Activated CD4-positive, CD25-positive, alpha-beta regulatory T cell treated with anti-CD3 and anti-CD28 coated beads, Interleukin-2, amount 50 U/mL, for 72 hours (primary cell): ENCODE measurements around the gene KY.

Experiments
- DNase-seq: peaks from one replicate; pipeline ENCODE4 v3.0.0; 2021

The KY gene

GRCh38 chr3:134617608-134618477 is 33.0 kb downstream of the KY start:
- no peak for DNase-seq

DNA sequence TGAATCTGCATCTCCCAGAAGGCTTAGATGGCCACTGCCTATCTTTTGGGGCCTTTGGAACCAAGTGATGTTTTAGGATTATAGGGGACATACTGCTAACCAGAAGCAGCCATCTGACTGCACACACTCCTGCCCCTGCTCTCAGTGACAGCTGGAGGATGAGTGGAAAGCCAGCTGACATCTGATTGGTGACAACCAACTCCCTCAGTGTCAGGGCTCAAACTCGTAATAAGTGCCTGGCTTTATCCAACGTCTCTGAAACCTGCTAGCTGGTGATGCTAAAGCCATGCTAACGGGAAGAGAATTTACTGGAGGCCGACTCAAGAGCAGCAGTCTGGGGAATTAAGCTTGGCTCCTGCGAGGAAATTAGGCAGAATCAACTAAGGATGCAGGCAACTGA is 35.1 kb downstream of the KY start:
- no peak for DNase-seq

- no peak for DNase-seq
Observed at GRCh38 chr3:134614955-134615354, 35.9 kb downstream of the KY start.

DNA sequence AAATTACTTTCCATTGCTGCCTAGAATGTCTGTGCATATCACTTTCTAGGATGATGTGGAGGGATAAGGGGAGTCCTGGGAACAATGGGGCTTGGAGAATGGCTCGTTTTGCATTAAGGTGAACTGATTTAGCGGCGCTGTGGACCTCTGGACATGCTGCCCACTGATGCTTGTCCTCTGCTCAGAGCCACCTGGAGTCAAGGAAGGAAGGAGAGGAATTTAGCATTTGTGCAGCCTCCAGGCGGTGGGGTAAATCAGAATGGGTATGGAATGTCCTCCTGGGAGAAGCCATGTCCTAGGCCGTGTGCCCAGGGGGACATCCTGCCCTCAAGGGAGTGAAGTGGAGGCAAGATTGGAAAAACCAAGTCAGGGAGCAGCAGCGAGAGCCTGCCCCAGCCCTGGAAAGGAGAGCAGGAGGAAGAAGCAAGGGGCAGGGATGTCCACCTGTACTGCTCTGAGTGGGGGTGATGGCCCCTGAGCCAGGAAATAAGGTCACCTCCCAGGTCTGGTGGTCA is 37.8 kb downstream of the KY start:
- DNase-seq: no peak

- DNase-seq: no peak
Observed at GRCh38 chr3:134611516-134611915, 39.3 kb downstream of the KY start.

DNA sequence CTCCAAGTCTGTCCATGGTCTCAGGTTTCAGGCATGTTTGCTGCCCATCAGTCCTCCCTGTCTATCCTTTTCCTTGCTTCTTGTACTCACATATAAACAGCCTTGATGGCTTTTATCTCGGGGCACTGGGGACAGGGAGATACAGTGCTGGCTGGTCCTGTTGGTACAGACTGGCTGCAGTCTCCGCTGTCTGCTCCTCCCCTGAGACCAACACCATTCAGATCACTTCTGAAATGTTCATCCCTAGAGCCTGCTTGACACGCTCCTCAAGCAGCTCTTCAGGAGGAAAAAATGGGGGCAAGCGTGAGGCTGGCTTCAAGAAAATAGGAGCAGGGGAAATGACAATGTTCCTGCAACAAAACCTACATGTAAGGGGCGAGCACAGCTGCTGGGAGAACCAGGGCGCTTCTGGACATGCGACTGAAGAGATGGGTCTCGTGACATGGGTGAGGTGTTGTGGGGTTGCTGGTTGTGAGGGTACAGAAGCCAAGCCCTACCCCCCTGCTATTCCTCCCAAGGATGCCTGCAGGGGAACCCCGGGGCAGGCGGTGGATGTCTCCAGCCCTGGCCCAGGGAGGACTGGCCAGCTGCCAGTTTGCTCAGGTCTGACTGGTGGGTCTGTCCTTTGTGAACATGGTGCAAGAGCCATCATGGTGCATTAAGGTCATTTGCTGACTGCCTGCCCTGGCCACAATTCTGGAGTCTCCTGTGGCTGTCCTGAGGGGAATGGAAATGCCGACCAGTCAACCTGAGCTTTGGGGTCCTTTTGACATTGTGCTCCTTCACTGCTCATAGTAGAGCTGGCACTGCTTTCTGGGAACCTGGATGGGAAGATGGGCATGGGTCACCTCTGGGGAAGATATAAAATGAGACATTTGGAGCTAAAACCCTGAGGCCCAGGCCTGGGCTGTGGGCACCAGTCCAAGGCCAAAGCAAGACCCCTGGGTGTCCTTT is 40.1 kb downstream of the KY start:
- no peak for DNase-seq

DNA sequence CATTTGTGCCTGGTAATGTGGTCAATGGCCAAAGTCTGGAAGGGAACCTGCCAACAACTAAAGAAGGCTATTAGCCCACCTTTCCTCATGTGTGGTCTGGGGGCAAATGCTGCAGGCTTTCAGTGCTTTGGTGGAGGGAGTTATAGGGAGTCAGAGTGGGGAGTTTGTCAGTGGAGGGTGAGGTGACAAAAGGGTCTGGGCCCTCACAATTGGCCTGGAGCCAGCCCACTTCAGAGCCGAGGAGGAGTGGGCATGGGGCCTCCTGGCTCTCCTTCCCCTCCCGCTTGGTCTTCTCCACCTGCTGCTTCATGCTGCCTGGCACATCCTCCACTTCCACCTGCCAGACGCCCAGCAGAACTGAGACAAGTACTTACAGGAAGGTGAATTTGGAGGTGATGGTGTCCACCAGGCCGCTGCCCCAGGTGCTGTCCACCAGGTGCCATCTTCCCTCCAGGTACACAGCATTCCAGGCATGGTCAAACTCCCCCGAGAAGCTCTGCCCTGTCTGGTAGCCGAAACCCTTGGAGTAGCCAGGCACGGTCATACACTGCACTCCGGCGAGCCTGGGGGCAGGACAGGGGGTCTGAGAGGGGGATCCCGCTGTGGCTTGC is 40.9 kb downstream of the KY start:
- no peak for DNase-seq

DNA sequence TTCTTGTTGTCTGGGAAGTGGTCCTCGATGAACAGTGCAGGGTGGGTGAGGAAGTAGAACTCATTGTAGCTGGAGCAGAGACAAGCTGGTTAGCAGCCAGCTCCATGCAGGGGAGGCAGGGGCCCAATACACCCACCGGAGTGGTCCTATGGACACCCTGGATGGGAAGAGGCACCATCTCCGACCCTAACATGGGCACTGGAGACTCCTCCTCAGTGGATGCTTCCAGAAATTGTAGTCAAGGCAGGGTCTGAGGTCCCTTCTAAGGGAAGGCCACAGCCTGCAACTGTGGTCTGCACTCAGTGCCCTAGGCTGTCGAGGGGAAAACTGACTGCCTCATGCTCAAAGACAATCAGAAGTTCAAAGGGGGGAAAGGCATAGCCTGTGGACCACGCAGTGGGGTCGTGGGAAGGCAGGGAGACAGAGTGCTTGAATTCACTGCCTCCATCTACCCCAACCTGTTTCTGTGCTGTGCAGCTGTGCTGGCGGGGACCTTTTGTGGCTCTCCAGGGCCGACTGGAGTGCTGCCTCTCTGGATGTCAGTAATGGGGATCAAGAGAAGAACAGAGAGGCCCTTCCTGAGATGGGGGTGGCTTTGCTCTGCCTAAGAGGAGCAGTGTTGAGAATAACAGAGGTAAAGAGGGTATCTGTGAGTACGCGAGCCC is 41.9 kb downstream of the KY start:
- no peak for DNase-seq

- DNase-seq: no peak
Observed at GRCh38 chr3:134608023-134608770, 42.6 kb downstream of the KY start.

- DNase-seq: no peak
Observed at GRCh38 chr3:134607054-134608022, 43.5 kb downstream of the KY start.

- DNase-seq: no peak
Observed at GRCh38 chr3:134606033-134607025, 44.5 kb downstream of the KY start.

GRCh38 chr3:134605556-134605955 is 45.3 kb downstream of the KY start:
- no peak for DNase-seq

GRCh38 chr3:134603956-134604355 is 46.9 kb downstream of the KY start:
- no peak for DNase-seq

DNA sequence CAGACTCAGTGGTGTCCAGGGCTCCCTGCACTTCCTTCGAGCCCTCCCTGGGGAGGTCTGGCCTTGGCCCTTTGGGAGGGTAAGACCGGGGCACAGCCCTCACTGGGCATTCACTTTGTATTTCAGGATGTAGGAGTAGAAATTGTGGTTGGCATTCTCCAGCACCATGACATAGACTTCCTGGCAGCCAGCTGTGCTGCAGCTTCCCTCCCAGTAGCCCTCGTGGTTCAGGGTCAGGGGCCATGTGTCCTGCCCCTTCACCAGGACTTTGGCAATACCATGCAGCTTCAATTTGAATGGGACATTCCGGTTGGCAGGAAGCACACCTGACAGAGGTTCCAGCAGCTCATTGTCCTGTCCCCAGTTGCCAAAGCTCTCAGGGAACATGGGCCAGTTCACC is 47.3 kb downstream of the KY start:
- no peak for DNase-seq

DNA sequence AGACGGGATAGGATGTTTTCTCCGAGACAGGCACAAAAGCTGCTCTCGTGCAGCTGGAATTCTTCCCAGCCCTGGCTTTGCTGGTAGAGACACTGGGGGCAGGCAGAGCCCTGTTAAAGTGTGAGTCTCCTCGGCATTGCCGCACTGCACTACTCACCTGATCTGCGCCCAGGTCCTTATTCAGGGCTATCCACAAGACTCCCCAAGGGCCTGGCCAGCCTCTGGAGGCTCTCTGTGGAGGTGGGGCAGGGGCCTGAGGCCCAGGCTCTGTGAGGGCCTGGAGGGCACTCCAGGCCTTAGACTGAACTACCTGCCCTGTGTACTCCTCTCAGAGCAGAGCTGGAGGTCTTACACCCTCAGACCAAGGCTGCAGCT is 48.4 kb downstream of the KY start:
- no peak for DNase-seq

DNA sequence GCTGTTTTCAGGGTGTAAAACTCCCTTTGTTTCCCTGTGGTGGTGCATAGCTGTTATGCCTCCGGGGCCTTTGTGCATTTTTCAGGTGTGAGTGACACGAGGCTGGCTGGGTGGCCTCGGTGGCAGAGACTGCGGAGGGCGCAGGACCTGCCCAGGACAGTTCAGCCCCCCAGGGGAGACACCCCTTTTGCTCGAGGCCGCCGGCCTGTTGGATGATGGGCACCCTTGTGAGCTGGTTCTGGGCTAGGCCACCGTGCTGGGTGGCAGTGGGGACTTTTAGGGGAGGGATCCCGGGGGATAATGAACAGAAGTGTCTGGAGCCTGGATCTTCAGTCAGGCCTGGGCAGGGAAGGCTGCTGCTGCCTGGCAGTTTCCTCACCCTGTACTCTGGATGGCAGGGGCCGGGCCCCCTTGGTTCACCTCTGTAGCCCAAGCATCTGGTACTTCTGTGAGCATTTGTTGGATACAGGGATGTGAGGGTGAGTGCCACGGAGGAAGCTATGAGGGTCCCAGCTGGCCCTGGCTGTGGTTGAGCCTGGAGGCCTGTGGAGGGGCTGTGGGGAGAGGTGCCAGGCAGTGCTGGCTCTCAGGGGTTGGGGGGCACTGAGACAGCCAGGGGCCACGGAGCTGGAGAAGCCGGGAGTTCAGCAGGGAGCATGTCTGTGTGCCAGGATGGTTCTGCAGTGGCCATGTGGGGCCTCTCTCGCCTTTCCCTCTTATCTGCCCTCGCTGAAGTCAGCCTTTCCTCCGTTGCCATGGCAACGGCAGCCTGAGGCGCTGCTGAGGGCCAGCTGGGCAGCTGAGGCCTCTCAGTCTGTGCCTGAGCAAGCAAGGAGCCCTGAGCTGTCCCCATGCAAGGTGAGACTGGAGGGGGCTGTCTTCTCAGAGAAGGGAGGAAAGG is 49.0 kb downstream of the KY start:
- no peak for DNase-seq

DNA sequence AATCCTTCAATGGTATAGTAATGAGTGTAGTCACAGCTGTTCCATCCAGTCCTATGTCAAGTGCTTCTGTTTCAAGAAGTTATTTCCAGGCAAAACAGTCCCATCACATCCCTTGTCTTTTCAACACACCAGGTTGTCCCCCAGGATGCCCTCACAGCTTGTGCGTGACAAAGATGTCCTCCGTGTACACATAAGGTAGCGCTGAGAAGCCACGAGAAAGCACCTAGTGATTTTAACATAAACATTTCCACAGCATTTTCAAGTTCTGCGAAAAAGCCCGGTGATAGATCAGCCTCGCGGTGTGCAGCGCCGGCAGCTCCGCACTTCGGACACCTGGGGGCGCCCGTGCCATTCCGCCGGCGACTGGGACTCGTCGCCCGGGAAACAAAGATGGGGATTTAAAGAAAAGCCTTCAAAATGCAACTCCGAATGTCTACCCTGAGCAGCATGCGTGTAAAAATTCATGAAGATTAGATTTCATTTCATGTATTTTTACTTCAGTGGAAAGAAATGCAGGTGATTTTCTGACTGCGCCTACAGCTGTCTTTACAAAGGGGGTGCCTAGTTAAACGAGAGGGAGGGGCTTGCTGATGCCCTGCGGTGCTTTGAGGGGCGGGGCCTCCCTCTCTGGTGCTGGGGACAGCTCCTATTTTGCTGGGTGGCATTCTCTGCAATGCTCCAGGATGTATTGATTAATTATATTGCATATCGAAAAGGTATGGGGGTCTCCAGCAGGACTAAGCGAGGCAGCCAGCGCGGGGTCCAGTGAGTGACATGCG is 49.9 kb downstream of the KY start:
- peak; percentile 70 for DNase-seq
